Astrocyte (in vitro differentiated cells and primary cell): ENCODE measurements around the gene RAMAC. TPM values are rescaled to one million over a fixed set of nuclear protein-coding genes. Genes with fewer than 3 reads are reported as not detected.
A peak's percentile ranks its signal among the peaks of the same experiment; 100 is the strongest.

ENCODE experiments used
- DNase-seq: peaks from one replicate; pipeline ENCODE4 v3.0.0-alpha.2; 2010; ENCODE audit warnings: low read depth
- FAIRE-seq: peaks from 2 replicates; lab custom pipeline; 2011; peaks lifted over from hg19 to GRCh38; lab: Jason Lieb, UNC
- H2AFZ ChIP-seq: 2 replicates; pipeline ENCODE4 v1.6.0; 2012; ENCODE audit warnings: low read depth, low read length, inconsistent platforms
- H3K27ac ChIP-seq: 2 replicates; pipeline ENCODE4 v1.5.1; 2011; ENCODE audit warnings: low read depth, low read length, inconsistent platforms
- H3K27me3 ChIP-seq: 2 replicates; pipeline ENCODE4 v1.6.0; 2011; ENCODE audit warnings: low read length, inconsistent platforms; ENCODE audit not compliant: insufficient read depth
- H3K36me3 ChIP-seq: 2 replicates; pipeline ENCODE4 v1.5.1; 2011; ENCODE audit warnings: low read length, inconsistent platforms; ENCODE audit not compliant: insufficient read depth
- H3K4me1 ChIP-seq: 2 replicates; pipeline ENCODE4 v1.5.1; 2011; ENCODE audit warnings: low read length, inconsistent platforms; ENCODE audit not compliant: insufficient read depth
- H3K4me2 ChIP-seq: 2 replicates; pipeline ENCODE4 v1.6.0; 2012; ENCODE audit warnings: low read length, inconsistent platforms
- H3K4me3 ChIP-seq: 2 replicates; pipeline ENCODE4 v1.5.1; 2011; ENCODE audit warnings: low read depth, mild to moderate bottlenecking, low read length, inconsistent platforms; ENCODE audit not compliant: insufficient read depth
- H3K79me2 ChIP-seq: 2 replicates; pipeline ENCODE4 v1.6.0; 2012; ENCODE audit warnings: mild to moderate bottlenecking, low read length, inconsistent platforms; ENCODE audit not compliant: insufficient read depth
- H3K9ac ChIP-seq: 2 replicates; pipeline ENCODE4 v1.6.0; 2012; ENCODE audit warnings: mild to moderate bottlenecking, low read length, inconsistent platforms
- H3K9me3 ChIP-seq: 2 replicates; pipeline ENCODE4 v1.5.1; 2012; ENCODE audit warnings: low read depth, mild to moderate bottlenecking, low read length, inconsistent platforms; ENCODE audit not compliant: insufficient read depth
- H4K20me1 ChIP-seq: 2 replicates; pipeline ENCODE4 v1.6.0; 2012; ENCODE audit warnings: low read length, inconsistent platforms; ENCODE audit not compliant: insufficient read depth
- H3K27ac Mint-ChIP-seq: one replicate; pipeline ENCODE4 v1.8.0; 2021; ENCODE audit warnings: mild to moderate bottlenecking, mixed read lengths; ENCODE audit not compliant: unreplicated experiment
- H3K27me3 Mint-ChIP-seq: one replicate; pipeline ENCODE4 v1.8.0; 2021; ENCODE audit warnings: low read depth, mixed read lengths; ENCODE audit not compliant: unreplicated experiment
- H3K36me3 Mint-ChIP-seq: one replicate; pipeline ENCODE4 v1.8.0; 2021; ENCODE audit warnings: low read depth, mixed read lengths; ENCODE audit not compliant: unreplicated experiment
- H3K4me1 Mint-ChIP-seq: one replicate; pipeline ENCODE4 v1.8.0; 2021; ENCODE audit warnings: low read depth, mixed read lengths; ENCODE audit not compliant: unreplicated experiment
- H3K4me3 Mint-ChIP-seq: one replicate; pipeline ENCODE4 v1.8.0; 2021; ENCODE audit warnings: mild to moderate bottlenecking, moderate library complexity, mixed read lengths; ENCODE audit not compliant: unreplicated experiment
- H3K9me3 Mint-ChIP-seq: one replicate; pipeline ENCODE4 v1.8.0; 2021; ENCODE audit warnings: mild to moderate bottlenecking, mixed read lengths; ENCODE audit not compliant: unreplicated experiment
- EZH2 ChIP-seq: IDR thresholded peaks from 2 replicates; pipeline ENCODE4 v1.6.1; 2012; ENCODE audit warnings: mild to moderate bottlenecking, low read length, inconsistent platforms; ENCODE audit not compliant: insufficient read depth
- total RNA-seq: library from RNA; stranded (reverse); gene quantifications from 2 replicates; pipeline ENCODE4 v1.2.1, GENCODE V29; 2021
- TF ChIP-seq, protein P1 (sequence below): IDR thresholded peaks from 2 replicates; pipeline ENCODE4 v1.5.1; 2011; ENCODE audit warnings: low read depth, mild to moderate bottlenecking, inconsistent platforms, low read length, moderate library complexity; ENCODE audit not compliant: insufficient read depth

Gene RAMAC
- total RNA-seq, 1 donor from 2014 or later = 44.4 TPM

DNA sequence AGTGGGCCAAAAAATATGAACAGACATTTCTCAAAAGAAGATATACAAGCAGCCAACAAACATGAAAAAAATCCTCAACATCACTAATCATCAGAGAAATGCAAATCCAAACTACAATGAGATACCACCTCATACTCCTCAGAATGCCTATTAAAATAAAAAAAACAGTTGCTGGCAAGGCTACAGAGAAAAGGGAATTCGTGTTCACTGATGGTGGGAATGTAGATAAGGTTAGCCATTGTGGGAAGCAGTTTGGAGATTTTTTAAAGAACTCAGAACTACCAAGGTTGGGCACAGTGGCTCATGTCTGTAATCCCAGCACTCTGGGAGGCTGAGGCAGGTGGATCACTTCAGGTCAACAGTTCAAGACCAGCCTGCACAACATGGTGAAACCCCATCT, 53.2 kb downstream of the RAMAC start:
- H3K9me3 ChIP-seq = no peaks in the 10 kb centered on the region
- FAIRE-seq (no peak), DNase-seq (peak; percentile 48)
- H4K20me1 ChIP-seq = peaks cover 66% of the 10 kb centered on the region
- no peaks in the 10 kb centered on the region for H3K4me1 Mint-ChIP-seq
- H3K27me3 ChIP-seq = no peaks in the 10 kb centered on the region
- no peaks in the 10 kb centered on the region for H3K27me3 Mint-ChIP-seq
- no peak overlapping the region for H2AFZ ChIP-seq
- H3K9ac ChIP-seq = no peak overlapping the region
- H3K4me1 ChIP-seq = no peaks in the 10 kb centered on the region
- H3K4me3 ChIP-seq = no peak overlapping the region
- no peak overlapping the region for H3K4me3 Mint-ChIP-seq
- no peak overlapping the region for H3K27ac ChIP-seq
- H3K9me3 Mint-ChIP-seq = no peaks in the 10 kb centered on the region
- H3K79me2 ChIP-seq = peaks cover 88% of the 10 kb centered on the region
- peaks cover 18% of the 10 kb centered on the region for H3K36me3 Mint-ChIP-seq
- no peak overlapping the region for H3K4me2 ChIP-seq
- peaks cover 11% of the 10 kb centered on the region for H3K36me3 ChIP-seq
- H3K27ac Mint-ChIP-seq = no peak overlapping the region
- TF ChIP-seq, protein P1, sequence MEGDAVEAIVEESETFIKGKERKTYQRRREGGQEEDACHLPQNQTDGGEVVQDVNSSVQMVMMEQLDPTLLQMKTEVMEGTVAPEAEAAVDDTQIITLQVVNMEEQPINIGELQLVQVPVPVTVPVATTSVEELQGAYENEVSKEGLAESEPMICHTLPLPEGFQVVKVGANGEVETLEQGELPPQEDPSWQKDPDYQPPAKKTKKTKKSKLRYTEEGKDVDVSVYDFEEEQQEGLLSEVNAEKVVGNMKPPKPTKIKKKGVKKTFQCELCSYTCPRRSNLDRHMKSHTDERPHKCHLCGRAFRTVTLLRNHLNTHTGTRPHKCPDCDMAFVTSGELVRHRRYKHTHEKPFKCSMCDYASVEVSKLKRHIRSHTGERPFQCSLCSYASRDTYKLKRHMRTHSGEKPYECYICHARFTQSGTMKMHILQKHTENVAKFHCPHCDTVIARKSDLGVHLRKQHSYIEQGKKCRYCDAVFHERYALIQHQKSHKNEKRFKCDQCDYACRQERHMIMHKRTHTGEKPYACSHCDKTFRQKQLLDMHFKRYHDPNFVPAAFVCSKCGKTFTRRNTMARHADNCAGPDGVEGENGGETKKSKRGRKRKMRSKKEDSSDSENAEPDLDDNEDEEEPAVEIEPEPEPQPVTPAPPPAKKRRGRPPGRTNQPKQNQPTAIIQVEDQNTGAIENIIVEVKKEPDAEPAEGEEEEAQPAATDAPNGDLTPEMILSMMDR = no peak
- no peak for TF ChIP-seq EZH2

Other genes starting within 250 kb of the RAMAC start
- gene FSD2, start 180.1 kb upstream of the RAMAC start, total RNA-seq = 0.09 TPM in 1 of 2 replicates, not detected in the other
- 8.3 and 9.4 TPM in 2 replicates for gene WHAMM, start 176.6 kb upstream of the RAMAC start, total RNA-seq
- 12.2 and 16.6 TPM in 2 replicates for gene HOMER2, start 33.5 kb upstream of the RAMAC start, total RNA-seq
- gene C15orf40, start 25.4 kb downstream of the RAMAC start, total RNA-seq = 15.3 and 18.1 TPM in 2 replicates
- 60.3 and 61.1 TPM in 2 replicates for gene BTBD1, start 81.0 kb downstream of the RAMAC start, total RNA-seq
- gene TM6SF1, start 121.4 kb downstream of the RAMAC start, total RNA-seq = 1.0 and 2.1 TPM in 2 replicates
- gene HDGFL3, start 221.6 kb downstream of the RAMAC start, total RNA-seq = 72.9 and 91.9 TPM in 2 replicates